K562 treated with DMSO at 1 percent for 48 hours (cell line): ENCODE data around the gene CHORDC1. TPM values are rescaled to one million over a fixed set of nuclear protein-coding genes. Genes with fewer than 3 reads are reported as not detected.

Experiments
- total RNA-seq: library from RNA; unstranded; fragments of 300-600 nt; gene quantifications from 2 replicates; pipeline ENCODE4 v1.2.3, GENCODE V29; 2022; ENCODE audit warnings: low replicate concordance; ENCODE audit errors: extremely low read depth

The CHORDC1 gene
- not detected in 2 replicates for total RNA-seq

DNA sequence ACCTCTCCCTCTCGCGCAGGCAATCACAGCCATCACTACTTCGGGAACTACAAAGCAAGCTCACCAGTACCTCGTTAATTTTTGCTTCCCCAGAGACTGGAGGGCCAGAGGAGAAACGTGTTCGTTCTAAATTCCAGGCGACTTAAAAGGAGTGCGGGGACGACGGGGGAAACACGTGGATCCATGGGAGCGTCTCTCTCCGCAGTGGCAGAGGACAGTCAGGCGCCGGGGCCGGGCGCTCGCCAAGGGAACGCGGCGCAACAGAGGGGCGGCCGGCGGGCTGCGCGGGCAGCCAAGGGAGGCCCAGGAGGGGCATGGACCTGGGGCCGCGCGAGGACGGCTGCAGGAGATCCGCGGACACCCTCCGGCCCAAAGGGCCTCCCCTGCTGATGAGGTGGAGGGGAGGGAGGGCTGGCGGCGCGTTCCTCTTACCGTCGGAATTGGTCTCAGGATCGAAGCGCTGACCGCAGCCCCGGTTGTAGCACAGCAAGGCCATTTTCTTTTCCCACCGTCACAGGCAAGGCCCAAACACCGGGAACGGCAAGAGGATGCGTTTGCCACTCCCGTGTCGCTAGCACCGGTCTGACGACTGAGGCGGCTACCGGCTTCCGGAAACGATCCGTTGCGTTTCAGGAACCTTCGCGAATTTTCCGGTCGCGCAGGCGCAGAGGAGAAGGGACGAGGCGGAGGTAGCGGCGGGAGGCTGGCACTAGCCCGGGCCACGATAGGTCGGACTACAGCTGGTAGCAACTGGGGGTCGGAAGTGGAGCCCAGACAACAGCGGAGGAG, at the start of gene CHORDC1:
Gene CHORDC1, minus strand, starts transcription at position 591 of the 789 bp plus-strand sequence. Its CDS starts 95 bp downstream, at position 496.

Other genes starting within 250 kb of the CHORDC1 start
- not detected in 2 replicates for gene TRIM49C, start 191.9 kb downstream of the CHORDC1 start, total RNA-seq
- not detected in 2 replicates for gene UBTFL1, start 137.1 kb downstream of the CHORDC1 start, total RNA-seq
- not detected in 2 replicates for gene NAALAD2, start 88.4 kb downstream of the CHORDC1 start, total RNA-seq